Spleen (tissue), 7 donors: ENCODE results near the gene LSAMP.

Experiments
- POLR2A ChIP-seq, 3 donors: fragments of 450-650 bp; IDR thresholded peaks; one replicate each; pipeline ENCODE4 v1.5.1; 2017; ENCODE audit warnings: antibody characterized with exemption in 3 of 3, mild to moderate bottlenecking in 1 of 3
- POLR2AphosphoS5 ChIP-seq, 3 donors: sonication (generic); formaldehyde crosslinking; IDR thresholded peaks; one replicate each; pipeline ENCODE4 v1.5.1; 2017; ENCODE audit warnings: antibody characterized with exemption in 3 of 3
- TF ChIP-seq, protein P1 (sequence below), 11 experiments: fragments of 200-600 bp in 7 of 11; fragments of 450-650 bp in 4 of 11; sonication (generic) in 4 of 11; IDR thresholded peaks in 8 of 11; conservative IDR thresholded peaks in 3 of 11; 1 replicate in 7 of 11; 2 replicates in 4 of 11; pipeline versions ENCODE4 v1.4.0 to v1.8.0; 2016 to 2021; ENCODE audit warnings: antibody characterized with exemption in 11 of 11, inconsistent platforms in 4 of 11, mild to moderate bottlenecking in 1 of 11
- donor health status: DM: no; HTN: no; CAD: no; lungs with moderate emphysema.
- donor health status: DM: no; HTN: no; CAD: no.
- donor health status: DM: no; HTN: no; CAD: no.

DNA sequence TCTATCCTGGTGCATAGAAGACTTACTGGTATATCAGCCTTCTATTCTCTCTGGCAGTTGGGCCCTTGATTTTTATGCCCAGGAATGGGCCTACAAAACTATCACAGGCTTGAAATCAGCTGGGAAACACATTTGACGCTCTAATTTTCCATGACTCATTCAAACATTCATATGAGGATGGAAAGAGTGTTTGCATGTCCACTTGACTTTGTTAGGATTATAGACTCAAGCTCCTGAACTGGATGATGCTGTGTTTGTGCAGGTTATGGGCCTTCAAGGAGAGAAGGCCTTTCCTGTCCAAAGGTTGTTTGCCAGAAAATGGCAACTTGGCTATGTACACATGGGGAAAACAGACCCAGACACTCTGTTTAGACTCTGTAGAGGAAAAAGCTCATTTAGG is 602.1 kb downstream of the LSAMP start:
- no peak for TF ChIP-seq POLR2AphosphoS5 (IDR thresholded peaks at IDR 0.05)
- TF ChIP-seq POLR2A (IDR thresholded peaks at IDR 0.05), result no peak
- TF ChIP-seq, protein P1, sequence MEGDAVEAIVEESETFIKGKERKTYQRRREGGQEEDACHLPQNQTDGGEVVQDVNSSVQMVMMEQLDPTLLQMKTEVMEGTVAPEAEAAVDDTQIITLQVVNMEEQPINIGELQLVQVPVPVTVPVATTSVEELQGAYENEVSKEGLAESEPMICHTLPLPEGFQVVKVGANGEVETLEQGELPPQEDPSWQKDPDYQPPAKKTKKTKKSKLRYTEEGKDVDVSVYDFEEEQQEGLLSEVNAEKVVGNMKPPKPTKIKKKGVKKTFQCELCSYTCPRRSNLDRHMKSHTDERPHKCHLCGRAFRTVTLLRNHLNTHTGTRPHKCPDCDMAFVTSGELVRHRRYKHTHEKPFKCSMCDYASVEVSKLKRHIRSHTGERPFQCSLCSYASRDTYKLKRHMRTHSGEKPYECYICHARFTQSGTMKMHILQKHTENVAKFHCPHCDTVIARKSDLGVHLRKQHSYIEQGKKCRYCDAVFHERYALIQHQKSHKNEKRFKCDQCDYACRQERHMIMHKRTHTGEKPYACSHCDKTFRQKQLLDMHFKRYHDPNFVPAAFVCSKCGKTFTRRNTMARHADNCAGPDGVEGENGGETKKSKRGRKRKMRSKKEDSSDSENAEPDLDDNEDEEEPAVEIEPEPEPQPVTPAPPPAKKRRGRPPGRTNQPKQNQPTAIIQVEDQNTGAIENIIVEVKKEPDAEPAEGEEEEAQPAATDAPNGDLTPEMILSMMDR (IDR thresholded peaks at IDR 0.05 in 8 of 11, conservative IDR thresholded peaks at IDR 0.05 in 3 of 11), result no peak
